ENCODE data around the gene SYNE1. TPM values are rescaled to one million over a fixed set of nuclear protein-coding genes. Genes with fewer than 3 reads are reported as not detected.

SYNE1 gene
- total RNA-seq, 1 experiment from 2014 or later, result 23.0 TPM

DNA sequence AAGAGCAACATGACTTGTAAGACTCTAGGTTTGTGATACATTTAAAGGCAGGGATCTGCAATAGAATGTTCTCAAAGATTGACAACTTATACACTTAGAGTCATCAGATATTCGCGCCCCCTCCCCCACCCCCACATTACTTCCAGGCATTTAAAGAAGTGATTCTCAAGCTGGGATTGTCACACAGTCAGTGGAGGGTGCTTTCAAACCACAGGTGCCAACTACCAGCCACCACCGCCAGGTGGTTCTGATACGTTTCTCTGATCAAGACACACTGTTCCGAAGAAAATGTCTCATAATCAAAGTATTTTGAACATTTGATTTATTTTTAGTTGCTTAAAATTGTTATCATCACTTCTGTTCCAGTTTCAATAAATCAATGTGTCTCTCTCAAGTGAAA, 472.2 kb downstream of the SYNE1 start:
- H3K27ac Mint-ChIP-seq (ENCODE audit: unreplicated experiment), result no peak overlapping the region
- ChIA-PET CTCF (no interaction called here), POLR2A (no interaction called here)
- intact Hi-C loops (cut with micrococcal nuclease; ENCODE audit: unreplicated experiment), result no loop called here
- Histone ChIP-seq H3K27me3 (replicated peaks; ENCODE audit: control insufficient read depth, insufficient read depth, low read length) (no peaks in the 10 kb centered on the region), H3K4me1 (no peaks in the 10 kb centered on the region), H3K9me3 (no peaks in the 10 kb centered on the region), H3K36me3 (ENCODE audit: control insufficient read depth, insufficient read depth, low read length) (no peaks in the 10 kb centered on the region), H3K4me3 (ENCODE audit: low read depth, low read length) (no peak overlapping the region)
- TF ChIP-seq, protein P1, sequence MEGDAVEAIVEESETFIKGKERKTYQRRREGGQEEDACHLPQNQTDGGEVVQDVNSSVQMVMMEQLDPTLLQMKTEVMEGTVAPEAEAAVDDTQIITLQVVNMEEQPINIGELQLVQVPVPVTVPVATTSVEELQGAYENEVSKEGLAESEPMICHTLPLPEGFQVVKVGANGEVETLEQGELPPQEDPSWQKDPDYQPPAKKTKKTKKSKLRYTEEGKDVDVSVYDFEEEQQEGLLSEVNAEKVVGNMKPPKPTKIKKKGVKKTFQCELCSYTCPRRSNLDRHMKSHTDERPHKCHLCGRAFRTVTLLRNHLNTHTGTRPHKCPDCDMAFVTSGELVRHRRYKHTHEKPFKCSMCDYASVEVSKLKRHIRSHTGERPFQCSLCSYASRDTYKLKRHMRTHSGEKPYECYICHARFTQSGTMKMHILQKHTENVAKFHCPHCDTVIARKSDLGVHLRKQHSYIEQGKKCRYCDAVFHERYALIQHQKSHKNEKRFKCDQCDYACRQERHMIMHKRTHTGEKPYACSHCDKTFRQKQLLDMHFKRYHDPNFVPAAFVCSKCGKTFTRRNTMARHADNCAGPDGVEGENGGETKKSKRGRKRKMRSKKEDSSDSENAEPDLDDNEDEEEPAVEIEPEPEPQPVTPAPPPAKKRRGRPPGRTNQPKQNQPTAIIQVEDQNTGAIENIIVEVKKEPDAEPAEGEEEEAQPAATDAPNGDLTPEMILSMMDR (IDR thresholded peaks at IDR 0.05; ENCODE audit: insufficient read depth in 1 of 2, low read depth in 1 of 2, low read length in 1 of 2, severe bottlenecking in 1 of 2, unreplicated experiment in 1 of 2), result no peak
- H3K9me3 Mint-ChIP-seq (ENCODE audit: unreplicated experiment), result no peaks in the 10 kb centered on the region
- no peaks in the 10 kb centered on the region for H3K27me3 Mint-ChIP-seq (ENCODE audit: insufficient read depth, unreplicated experiment)
- BruUV-seq (replicated peaks), result no TSS peak
- H3K4me1 Mint-ChIP-seq (ENCODE audit: low read depth, unreplicated experiment), result no peaks in the 10 kb centered on the region
- DNase-seq, result no peak
- H3K4me3 Mint-ChIP-seq (ENCODE audit: unreplicated experiment), result no peak overlapping the region
- H3K36me3 Mint-ChIP-seq (ENCODE audit: insufficient read depth, unreplicated experiment), result no peaks in the 10 kb centered on the region

GRCh38 chr6:152161501-152161900, 475.7 kb downstream of the SYNE1 start:
- no peak overlapping the region for H3K27ac Mint-ChIP-seq (ENCODE audit: unreplicated experiment)
- CTCF ChIA-PET, result no interaction called here
- H3K4me1 Mint-ChIP-seq (ENCODE audit: low read depth, unreplicated experiment), result no peaks in the 10 kb centered on the region
- POLR2A ChIA-PET, result no interaction called here
- H3K36me3 ChIP-seq (ENCODE audit: control insufficient read depth, insufficient read depth, low read length), result no peaks in the 10 kb centered on the region
- BruUV-seq (replicated peaks), result no TSS peak
- intact Hi-C loops (cut with micrococcal nuclease; ENCODE audit: unreplicated experiment), result no loop called here
- no peak overlapping the region for H3K4me3 Mint-ChIP-seq (ENCODE audit: unreplicated experiment)
- no peaks in the 10 kb centered on the region for H3K27me3 Mint-ChIP-seq (ENCODE audit: insufficient read depth, unreplicated experiment)
- no peaks in the 10 kb centered on the region for H3K27me3 ChIP-seq (replicated peaks; ENCODE audit: control insufficient read depth, insufficient read depth, low read length)
- no peak overlapping the region for H3K4me3 ChIP-seq (ENCODE audit: low read depth, low read length)
- H3K9me3 Mint-ChIP-seq (ENCODE audit: unreplicated experiment), result no peaks in the 10 kb centered on the region
- no peak for DNase-seq
- TF ChIP-seq, protein P1 (IDR thresholded peaks at IDR 0.05; ENCODE audit: insufficient read depth in 1 of 2, low read depth in 1 of 2, low read length in 1 of 2, severe bottlenecking in 1 of 2, unreplicated experiment in 1 of 2), result no peak
- no peaks in the 10 kb centered on the region for H3K4me1 ChIP-seq
- no peaks in the 10 kb centered on the region for H3K36me3 Mint-ChIP-seq (ENCODE audit: insufficient read depth, unreplicated experiment)
- H3K9me3 ChIP-seq, result no peaks in the 10 kb centered on the region

DNA sequence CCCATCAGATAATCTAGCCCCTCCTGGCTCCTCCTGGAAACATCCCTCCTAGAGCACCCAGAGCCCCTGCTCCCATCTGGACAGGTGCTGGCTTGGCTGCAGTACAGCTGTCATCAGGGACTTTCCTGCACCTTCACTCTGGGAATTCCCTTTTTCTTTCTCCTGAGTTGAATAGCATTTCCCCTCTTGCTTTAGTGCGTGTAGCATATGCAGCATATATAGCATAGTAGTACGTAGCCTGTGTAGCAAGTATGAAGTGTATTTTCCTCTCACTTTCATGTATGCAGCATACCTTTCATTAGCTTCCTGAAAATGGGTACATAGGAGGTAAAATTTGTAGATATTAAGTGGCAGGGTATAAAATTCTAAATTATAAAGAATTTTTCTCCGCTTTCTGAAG, 476.8 kb downstream of the SYNE1 start:
- intact Hi-C loops (cut with micrococcal nuclease; ENCODE audit: unreplicated experiment), result no loop called here
- no peak overlapping the region for H3K4me3 Mint-ChIP-seq (ENCODE audit: unreplicated experiment)
- H3K36me3 Mint-ChIP-seq (ENCODE audit: insufficient read depth, unreplicated experiment), result no peaks in the 10 kb centered on the region
- Histone ChIP-seq H3K36me3 (ENCODE audit: control insufficient read depth, insufficient read depth, low read length) (no peaks in the 10 kb centered on the region), H3K4me1 (no peaks in the 10 kb centered on the region), H3K9me3 (no peaks in the 10 kb centered on the region), H3K27me3 (replicated peaks; ENCODE audit: control insufficient read depth, insufficient read depth, low read length) (no peaks in the 10 kb centered on the region), H3K4me3 (ENCODE audit: low read depth, low read length) (no peak overlapping the region)
- H3K27me3 Mint-ChIP-seq (ENCODE audit: insufficient read depth, unreplicated experiment), result no peaks in the 10 kb centered on the region
- ChIA-PET CTCF (no interaction called here), POLR2A (no interaction called here)
- H3K4me1 Mint-ChIP-seq (ENCODE audit: low read depth, unreplicated experiment), result no peaks in the 10 kb centered on the region
- TF ChIP-seq, protein P1 (IDR thresholded peaks at IDR 0.05; ENCODE audit: insufficient read depth in 1 of 2, low read depth in 1 of 2, low read length in 1 of 2, severe bottlenecking in 1 of 2, unreplicated experiment in 1 of 2), result no peak
- no peak for DNase-seq
- no peak overlapping the region for H3K27ac Mint-ChIP-seq (ENCODE audit: unreplicated experiment)
- H3K9me3 Mint-ChIP-seq (ENCODE audit: unreplicated experiment), result no peaks in the 10 kb centered on the region
- no TSS peak for BruUV-seq (replicated peaks)

Measured in Caco-2 (cell line).